ENCODE data around the gene STING1. TPM values are rescaled to one million over a fixed set of nuclear protein-coding genes. Genes with fewer than 3 reads are reported as not detected.

STING1 gene
- total RNA-seq, 1 donor from 2014 or later: 16.6 TPM

GRCh38 chr5:139439013-139439903 lies 43.3 kb downstream of the STING1 start, which contains the start of gene DNAJC18:
Gene DNAJC18, minus strand, starts transcription at chr5:139439525. Its CDS starts 80 bp downstream, at chr5:139439445.
- DNase-seq: peak; percentile 84

- DNase-seq: no peak
Observed at GRCh38 chr5:139438707-139439012, 43.9 kb downstream of the STING1 start.

- DNase-seq: no peak
Observed at GRCh38 chr5:139435676-139436075, 46.9 kb downstream of the STING1 start.

GRCh38 chr5:139431706-139432105 lies 50.9 kb downstream of the STING1 start:
- DNase-seq: no peak

- DNase-seq: no peak
Observed at GRCh38 chr5:139430015-139430414, 52.5 kb downstream of the STING1 start.

GRCh38 chr5:139426203-139426885 lies 56.2 kb downstream of the STING1 start:
- no peak for DNase-seq

Small RNAs within 50 kb of the gene (small RNA-seq; reads per million reads assigned to genes)
- 0.69 reads per million, percentile 72 among the genes with 10 or more reads in this experiment for gene RNU5B-4P (ENCODE audit: low replicate concordance)

Other genes with a start within 250 kb of the STING1 start
- gene MATR3, start 189.0 kb downstream of the STING1 start, total RNA-seq: 271 TPM
- gene PAIP2, start 140.9 kb downstream of the STING1 start, total RNA-seq: 76.0 TPM
- 0.30 TPM for gene SLC23A1, start 99.5 kb downstream of the STING1 start, total RNA-seq
- gene MZB1, start 92.8 kb downstream of the STING1 start, total RNA-seq: 0.89 TPM
- 1.7 TPM for gene PROB1, start 87.7 kb downstream of the STING1 start, total RNA-seq
- 3.5 TPM for gene SPATA24, start 78.7 kb downstream of the STING1 start, total RNA-seq
- 6.6 TPM for gene DNAJC18, start 43.2 kb downstream of the STING1 start, total RNA-seq
- gene ECSCR, start 20.0 kb downstream of the STING1 start, total RNA-seq: 11.9 TPM
- not detected for gene SMIM33, start 11.8 kb downstream of the STING1 start, total RNA-seq
- gene UBE2D2, start 78.6 kb upstream of the STING1 start, total RNA-seq: 69.8 TPM
- 29.4 TPM for gene CXXC5, start 165.6 kb upstream of the STING1 start, total RNA-seq

Measured in skin of body (tissue), 3 donors.